HEK293 (cell line): Measurements from ENCODE around the gene TWF2.

Experiments used
- CTCF ChIA-PET: fragments of 350-600 bp; formaldehyde crosslinking; extraction: SDS; loops from one replicate; lab custom pipeline; 2021; ENCODE audit warnings: antibody characterized with exemption; lab: Yijun Ruan, JAX
- POLR2A ChIA-PET: fragments of 300-600 bp; formaldehyde crosslinking; extraction: SDS; loops from one replicate; lab custom pipeline; 2020; ENCODE audit warnings: antibody characterized with exemption, inconsistent platforms; lab: Yijun Ruan, JAX
- H3K27ac ChIP-seq: fragments of 200-500 bp; sonication (Bioruptor generic); 2 replicates; pipeline ENCODE4 v1.5.1; 2014; ENCODE audit warnings: low read depth, low read length, control low read depth, inconsistent platforms; ENCODE audit errors: extremely low read depth
- H3K36me3 ChIP-seq, 2 experiments: fragments of 200-500 bp in 1 of 2; sonication (Bioruptor generic) in 1 of 2; 1 replicate in 1 of 2; 2 replicates in 1 of 2; pipeline ENCODE4 v1.5.1; 2014 to 2017; ENCODE audit warnings: inconsistent platforms in 2 of 2, low read length in 2 of 2; ENCODE audit not compliant: control insufficient read depth in 2 of 2, insufficient read depth in 1 of 2
- H3K4me1 ChIP-seq: fragments of 200-500 bp; sonication (Bioruptor generic); 2 replicates; pipeline ENCODE4 v1.5.1; 2014; ENCODE audit warnings: mild to moderate bottlenecking, low read length, inconsistent platforms; ENCODE audit not compliant: control insufficient read depth, insufficient read depth
- H3K4me3 ChIP-seq: 2 replicates; pipeline ENCODE4 v1.5.1; 2011; ENCODE audit warnings: low read depth, mild to moderate bottlenecking, control low read depth, low read length, moderate library complexity
- H3K9me3 ChIP-seq: fragments of 200-500 bp; sonication (Bioruptor generic); 2 replicates; pipeline ENCODE4 v1.5.1; 2014; ENCODE audit warnings: low read depth, low read length, inconsistent platforms; ENCODE audit not compliant: control insufficient read depth, insufficient read depth
- BCL11A ChIP-seq: fragments of 450-650 bp; formaldehyde crosslinking; IDR thresholded peaks from 2 replicates; pipeline ENCODE4 v1.5.1; 2016; ENCODE audit warnings: low read depth, missing biosample characterization, missing genetic modification characterization
- BCL11B ChIP-seq: fragments of 450-650 bp; formaldehyde crosslinking; IDR thresholded peaks from 2 replicates; pipeline ENCODE4 v1.5.1; 2016; ENCODE audit warnings: low read depth, missing biosample characterization, missing genetic modification characterization
- EGR2 ChIP-seq: fragments of 450-650 bp; formaldehyde crosslinking; IDR thresholded peaks from 2 replicates; pipeline ENCODE4 v1.5.1; 2016; ENCODE audit warnings: low read depth, missing biosample characterization, missing genetic modification characterization
- SP7 ChIP-seq: fragments of 450-650 bp; formaldehyde crosslinking; IDR thresholded peaks from 2 replicates; pipeline ENCODE4 v1.5.1; 2016; ENCODE audit warnings: missing biosample characterization, missing genetic modification characterization
- YY1 ChIP-seq: fragments of 450-650 bp; formaldehyde crosslinking; IDR thresholded peaks from 2 replicates; pipeline ENCODE4 v1.5.1; 2018; ENCODE audit warnings: missing biosample characterization, missing genetic modification characterization
- ZBTB8A ChIP-seq: fragments of 450-650 bp; formaldehyde crosslinking; IDR thresholded peaks from 2 replicates; pipeline ENCODE4 v1.5.1; 2016; ENCODE audit warnings: missing biosample characterization, missing genetic modification characterization
- ZFP69B ChIP-seq: fragments of 450-650 bp; formaldehyde crosslinking; IDR thresholded peaks from 2 replicates; pipeline ENCODE4 v1.5.1; 2016; ENCODE audit warnings: missing biosample characterization, missing genetic modification characterization
- ZNF501 ChIP-seq: fragments of 450-650 bp; formaldehyde crosslinking; IDR thresholded peaks from 2 replicates; pipeline ENCODE4 v1.5.1; 2016; ENCODE audit warnings: missing biosample characterization, missing genetic modification characterization
- ZNF624 ChIP-seq: fragments of 450-650 bp; formaldehyde crosslinking; IDR thresholded peaks from 2 replicates; pipeline ENCODE4 v1.5.1; 2017; ENCODE audit warnings: missing biosample characterization, missing genetic modification characterization
- ZNF677 ChIP-seq: fragments of 450-650 bp; IDR thresholded peaks from 2 replicates; pipeline ENCODE4 v1.5.0; 2018; ENCODE audit warnings: missing biosample characterization, mild to moderate bottlenecking, missing genetic modification characterization, moderate library complexity
- ZNF701 ChIP-seq: fragments of 450-650 bp; formaldehyde crosslinking; IDR thresholded peaks from 2 replicates; pipeline ENCODE4 v1.5.1; 2016; ENCODE audit warnings: missing biosample characterization, missing genetic modification characterization
- ZXDB ChIP-seq: fragments of 450-650 bp; formaldehyde crosslinking; IDR thresholded peaks from 2 replicates; pipeline ENCODE4 v1.5.1; 2016; ENCODE audit warnings: missing biosample characterization, missing genetic modification characterization
- TF ChIP-seq, protein P1 (sequence below): fragments of 450-650 bp; formaldehyde crosslinking; IDR thresholded peaks from 2 replicates; pipeline ENCODE4 v1.5.1; 2016; ENCODE audit warnings: missing biosample characterization, missing genetic modification characterization
- TF ChIP-seq, protein P2 (sequence below): fragments of 450-650 bp; formaldehyde crosslinking; IDR thresholded peaks from 2 replicates; pipeline ENCODE4 v1.5.1; 2016; ENCODE audit warnings: missing biosample characterization, missing genetic modification characterization
- TF ChIP-seq, protein P3 (sequence below): fragments of 450-650 bp; formaldehyde crosslinking; IDR thresholded peaks from 2 replicates; pipeline ENCODE4 v1.5.1; 2016; ENCODE audit warnings: missing biosample characterization, missing genetic modification characterization
- TF ChIP-seq, protein P4 (sequence below): fragments of 450-650 bp; formaldehyde crosslinking; IDR thresholded peaks from 2 replicates; pipeline ENCODE4 v1.5.1; 2017; ENCODE audit warnings: missing biosample characterization, missing genetic modification characterization
- TF ChIP-seq, protein P5 (sequence below): fragments of 450-650 bp; formaldehyde crosslinking; IDR thresholded peaks from 2 replicates; pipeline ENCODE4 v1.5.1; 2016; ENCODE audit warnings: missing biosample characterization, missing genetic modification characterization, borderline replicate concordance

The TWF2 gene

DNA sequence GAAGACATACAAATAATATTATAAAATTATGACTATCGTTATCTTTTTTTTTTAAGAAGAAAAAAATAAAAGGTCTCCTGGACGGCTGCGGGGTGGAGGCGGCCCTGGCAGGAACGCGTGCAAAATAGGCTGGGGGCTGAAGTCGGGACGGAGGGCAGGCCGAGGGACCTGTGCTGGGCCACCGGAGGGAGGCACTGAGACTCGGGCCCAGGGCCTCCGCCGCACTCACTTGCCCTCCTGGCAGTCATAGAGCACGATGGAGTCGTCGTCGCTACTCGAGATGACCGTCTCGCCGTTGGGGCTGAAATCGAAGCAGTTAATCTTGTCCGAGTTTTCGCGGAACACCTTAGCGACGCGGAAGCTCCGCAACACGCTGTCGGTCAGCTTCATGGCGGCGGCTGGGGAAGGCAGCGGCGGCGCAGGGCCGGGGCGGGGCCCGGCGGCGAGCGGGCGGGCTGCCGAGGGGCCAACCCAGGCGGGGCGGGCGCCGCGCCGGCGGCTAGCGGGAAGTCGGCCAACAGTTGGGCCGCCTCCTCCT lies 39.1 kb upstream of the TWF2 start:
- Histone ChIP-seq H3K27ac (peak overlapping the region; percentile 95), H3K36me3 (peaks cover 7 to 33% of the 10 kb centered on the region in 2 experiments; a peak in 2 of 3 replicates), H3K4me3 (peak overlapping the region; percentile 82), H3K9me3 (no peaks in the 10 kb centered on the region), H3K4me1 (no peaks in the 10 kb centered on the region)
- CTCF ChIA-PET: interaction anchor here (0.6 to 1.3 kb wide), 8 partner anchors 9 to 323 kb away, joined by 3 to 6 read pairs (median 4); partner anchors contain the start of gene GPR62
- TF ChIP-seq, protein P1, sequence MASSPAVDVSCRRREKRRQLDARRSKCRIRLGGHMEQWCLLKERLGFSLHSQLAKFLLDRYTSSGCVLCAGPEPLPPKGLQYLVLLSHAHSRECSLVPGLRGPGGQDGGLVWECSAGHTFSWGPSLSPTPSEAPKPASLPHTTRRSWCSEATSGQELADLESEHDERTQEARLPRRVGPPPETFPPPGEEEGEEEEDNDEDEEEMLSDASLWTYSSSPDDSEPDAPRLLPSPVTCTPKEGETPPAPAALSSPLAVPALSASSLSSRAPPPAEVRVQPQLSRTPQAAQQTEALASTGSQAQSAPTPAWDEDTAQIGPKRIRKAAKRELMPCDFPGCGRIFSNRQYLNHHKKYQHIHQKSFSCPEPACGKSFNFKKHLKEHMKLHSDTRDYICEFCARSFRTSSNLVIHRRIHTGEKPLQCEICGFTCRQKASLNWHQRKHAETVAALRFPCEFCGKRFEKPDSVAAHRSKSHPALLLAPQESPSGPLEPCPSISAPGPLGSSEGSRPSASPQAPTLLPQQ (tag by site-specific recombination): no peak; the same call in 1 of the 2 replicates
- TF ChIP-seq BCL11B (tag by site-specific recombination): 0 out of 2 replicates have a peak, but pooled peaks have one; percentile 10
- 0 out of 2 replicates have a peak, but pooled peaks have one; percentile 22 for TF ChIP-seq ZNF501 (tag by site-specific recombination)
- TF ChIP-seq YY1: peak; percentile 57; the same call in 1 of the 2 replicates
- 0 out of 2 replicates have a peak, but pooled peaks have one; percentile 3 for TF ChIP-seq BCL11A
- TF ChIP-seq, protein P2, sequence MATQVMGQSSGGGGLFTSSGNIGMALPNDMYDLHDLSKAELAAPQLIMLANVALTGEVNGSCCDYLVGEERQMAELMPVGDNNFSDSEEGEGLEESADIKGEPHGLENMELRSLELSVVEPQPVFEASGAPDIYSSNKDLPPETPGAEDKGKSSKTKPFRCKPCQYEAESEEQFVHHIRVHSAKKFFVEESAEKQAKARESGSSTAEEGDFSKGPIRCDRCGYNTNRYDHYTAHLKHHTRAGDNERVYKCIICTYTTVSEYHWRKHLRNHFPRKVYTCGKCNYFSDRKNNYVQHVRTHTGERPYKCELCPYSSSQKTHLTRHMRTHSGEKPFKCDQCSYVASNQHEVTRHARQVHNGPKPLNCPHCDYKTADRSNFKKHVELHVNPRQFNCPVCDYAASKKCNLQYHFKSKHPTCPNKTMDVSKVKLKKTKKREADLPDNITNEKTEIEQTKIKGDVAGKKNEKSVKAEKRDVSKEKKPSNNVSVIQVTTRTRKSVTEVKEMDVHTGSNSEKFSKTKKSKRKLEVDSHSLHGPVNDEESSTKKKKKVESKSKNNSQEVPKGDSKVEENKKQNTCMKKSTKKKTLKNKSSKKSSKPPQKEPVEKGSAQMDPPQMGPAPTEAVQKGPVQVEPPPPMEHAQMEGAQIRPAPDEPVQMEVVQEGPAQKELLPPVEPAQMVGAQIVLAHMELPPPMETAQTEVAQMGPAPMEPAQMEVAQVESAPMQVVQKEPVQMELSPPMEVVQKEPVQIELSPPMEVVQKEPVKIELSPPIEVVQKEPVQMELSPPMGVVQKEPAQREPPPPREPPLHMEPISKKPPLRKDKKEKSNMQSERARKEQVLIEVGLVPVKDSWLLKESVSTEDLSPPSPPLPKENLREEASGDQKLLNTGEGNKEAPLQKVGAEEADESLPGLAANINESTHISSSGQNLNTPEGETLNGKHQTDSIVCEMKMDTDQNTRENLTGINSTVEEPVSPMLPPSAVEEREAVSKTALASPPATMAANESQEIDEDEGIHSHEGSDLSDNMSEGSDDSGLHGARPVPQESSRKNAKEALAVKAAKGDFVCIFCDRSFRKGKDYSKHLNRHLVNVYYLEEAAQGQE: 0 out of 2 replicates have a peak, but pooled peaks have one; percentile 17
- TF ChIP-seq, protein P3, sequence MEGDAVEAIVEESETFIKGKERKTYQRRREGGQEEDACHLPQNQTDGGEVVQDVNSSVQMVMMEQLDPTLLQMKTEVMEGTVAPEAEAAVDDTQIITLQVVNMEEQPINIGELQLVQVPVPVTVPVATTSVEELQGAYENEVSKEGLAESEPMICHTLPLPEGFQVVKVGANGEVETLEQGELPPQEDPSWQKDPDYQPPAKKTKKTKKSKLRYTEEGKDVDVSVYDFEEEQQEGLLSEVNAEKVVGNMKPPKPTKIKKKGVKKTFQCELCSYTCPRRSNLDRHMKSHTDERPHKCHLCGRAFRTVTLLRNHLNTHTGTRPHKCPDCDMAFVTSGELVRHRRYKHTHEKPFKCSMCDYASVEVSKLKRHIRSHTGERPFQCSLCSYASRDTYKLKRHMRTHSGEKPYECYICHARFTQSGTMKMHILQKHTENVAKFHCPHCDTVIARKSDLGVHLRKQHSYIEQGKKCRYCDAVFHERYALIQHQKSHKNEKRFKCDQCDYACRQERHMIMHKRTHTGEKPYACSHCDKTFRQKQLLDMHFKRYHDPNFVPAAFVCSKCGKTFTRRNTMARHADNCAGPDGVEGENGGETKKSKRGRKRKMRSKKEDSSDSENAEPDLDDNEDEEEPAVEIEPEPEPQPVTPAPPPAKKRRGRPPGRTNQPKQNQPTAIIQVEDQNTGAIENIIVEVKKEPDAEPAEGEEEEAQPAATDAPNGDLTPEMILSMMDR (tag by site-specific recombination): peak; percentile 65
- TF ChIP-seq, protein P4, sequence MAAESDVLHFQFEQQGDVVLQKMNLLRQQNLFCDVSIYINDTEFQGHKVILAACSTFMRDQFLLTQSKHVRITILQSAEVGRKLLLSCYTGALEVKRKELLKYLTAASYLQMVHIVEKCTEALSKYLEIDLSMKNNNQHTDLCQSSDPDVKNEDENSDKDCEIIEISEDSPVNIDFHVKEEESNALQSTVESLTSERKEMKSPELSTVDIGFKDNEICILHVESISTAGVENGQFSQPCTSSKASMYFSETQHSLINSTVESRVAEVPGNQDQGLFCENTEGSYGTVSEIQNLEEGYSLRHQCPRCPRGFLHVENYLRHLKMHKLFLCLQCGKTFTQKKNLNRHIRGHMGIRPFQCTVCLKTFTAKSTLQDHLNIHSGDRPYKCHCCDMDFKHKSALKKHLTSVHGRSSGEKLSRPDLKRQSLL (tag by site-specific recombination): peak; percentile 48; the same call in 1 of the 2 replicates
- no peak for TF ChIP-seq SP7 (tag by site-specific recombination)
- POLR2A ChIA-PET: interaction anchor here (0.7 to 2.3 kb wide), 5 partner anchors 9 to 336 kb away, joined by 3 to 23 read pairs (median 3); partner anchors contain the start of genes GLYCTK, PARP3, PPM1M and RRP9

DNA sequence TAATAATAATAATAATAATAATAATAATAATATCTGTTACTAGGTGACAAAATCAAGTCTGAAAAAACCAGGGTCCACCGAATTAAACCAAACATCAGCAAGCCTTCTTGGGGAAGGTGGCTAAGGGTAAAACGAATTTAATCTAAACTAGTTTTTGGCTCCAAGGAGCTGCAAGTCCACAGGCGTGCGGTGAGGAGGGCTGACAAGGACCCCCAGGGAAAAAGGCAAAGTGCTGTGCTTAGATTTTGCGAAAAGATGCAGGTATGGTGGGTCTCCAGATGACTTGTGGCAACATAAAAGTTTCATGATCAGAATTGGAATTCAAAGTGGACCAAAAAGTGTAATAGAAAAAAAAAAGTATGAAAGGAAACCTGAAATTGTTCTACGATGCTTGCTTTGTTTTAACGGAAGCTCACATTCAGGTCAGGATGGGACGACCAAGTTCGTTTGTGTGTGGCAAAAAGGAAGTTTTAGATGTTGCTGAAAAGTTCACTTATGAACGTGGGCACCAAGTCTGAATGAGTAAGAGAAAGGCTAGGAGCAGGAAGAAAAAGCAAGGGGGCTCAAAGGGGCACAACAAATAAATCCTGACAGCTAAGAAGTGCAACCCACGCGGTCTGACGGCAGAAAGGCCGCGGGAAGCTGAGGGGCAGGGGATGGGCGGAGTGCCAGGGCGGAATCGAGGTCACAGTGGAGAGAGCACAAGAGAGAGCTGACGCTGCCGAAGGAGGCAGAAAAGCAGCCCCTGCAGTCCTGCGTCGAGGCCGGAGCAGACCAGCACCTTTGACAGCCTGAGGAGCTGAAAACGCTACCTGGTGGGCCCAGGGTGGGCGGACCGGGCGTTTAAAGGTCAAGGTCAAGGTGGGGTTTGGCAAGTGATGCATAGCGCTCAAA lies 38.4 kb upstream of the TWF2 start:
- CTCF ChIA-PET: interaction anchor here (0.6 to 1.0 kb wide), 9 partner anchors 9 to 275 kb away, joined by 3 to 6 read pairs (median 3); no protein-coding TSS in a partner anchor
- TF ChIP-seq ZNF501 (tag by site-specific recombination): 0 out of 2 replicates have a peak, but pooled peaks have one; percentile 7
- TF ChIP-seq ZNF677 (tag by site-specific recombination): no peak
- no peak for TF ChIP-seq ZNF624 (tag by site-specific recombination)
- peak; percentile 72 for TF ChIP-seq ZXDB (tag by site-specific recombination)
- TF ChIP-seq ZNF701 (tag by site-specific recombination): no peak
- peak; percentile 80 for TF ChIP-seq EGR2 (tag by site-specific recombination)
- peak; percentile 20; the same call in 1 of the 2 replicates for TF ChIP-seq ZBTB8A
- peak; percentile 42; the same call in 1 of the 2 replicates for TF ChIP-seq ZFP69B
- TF ChIP-seq, protein P5, sequence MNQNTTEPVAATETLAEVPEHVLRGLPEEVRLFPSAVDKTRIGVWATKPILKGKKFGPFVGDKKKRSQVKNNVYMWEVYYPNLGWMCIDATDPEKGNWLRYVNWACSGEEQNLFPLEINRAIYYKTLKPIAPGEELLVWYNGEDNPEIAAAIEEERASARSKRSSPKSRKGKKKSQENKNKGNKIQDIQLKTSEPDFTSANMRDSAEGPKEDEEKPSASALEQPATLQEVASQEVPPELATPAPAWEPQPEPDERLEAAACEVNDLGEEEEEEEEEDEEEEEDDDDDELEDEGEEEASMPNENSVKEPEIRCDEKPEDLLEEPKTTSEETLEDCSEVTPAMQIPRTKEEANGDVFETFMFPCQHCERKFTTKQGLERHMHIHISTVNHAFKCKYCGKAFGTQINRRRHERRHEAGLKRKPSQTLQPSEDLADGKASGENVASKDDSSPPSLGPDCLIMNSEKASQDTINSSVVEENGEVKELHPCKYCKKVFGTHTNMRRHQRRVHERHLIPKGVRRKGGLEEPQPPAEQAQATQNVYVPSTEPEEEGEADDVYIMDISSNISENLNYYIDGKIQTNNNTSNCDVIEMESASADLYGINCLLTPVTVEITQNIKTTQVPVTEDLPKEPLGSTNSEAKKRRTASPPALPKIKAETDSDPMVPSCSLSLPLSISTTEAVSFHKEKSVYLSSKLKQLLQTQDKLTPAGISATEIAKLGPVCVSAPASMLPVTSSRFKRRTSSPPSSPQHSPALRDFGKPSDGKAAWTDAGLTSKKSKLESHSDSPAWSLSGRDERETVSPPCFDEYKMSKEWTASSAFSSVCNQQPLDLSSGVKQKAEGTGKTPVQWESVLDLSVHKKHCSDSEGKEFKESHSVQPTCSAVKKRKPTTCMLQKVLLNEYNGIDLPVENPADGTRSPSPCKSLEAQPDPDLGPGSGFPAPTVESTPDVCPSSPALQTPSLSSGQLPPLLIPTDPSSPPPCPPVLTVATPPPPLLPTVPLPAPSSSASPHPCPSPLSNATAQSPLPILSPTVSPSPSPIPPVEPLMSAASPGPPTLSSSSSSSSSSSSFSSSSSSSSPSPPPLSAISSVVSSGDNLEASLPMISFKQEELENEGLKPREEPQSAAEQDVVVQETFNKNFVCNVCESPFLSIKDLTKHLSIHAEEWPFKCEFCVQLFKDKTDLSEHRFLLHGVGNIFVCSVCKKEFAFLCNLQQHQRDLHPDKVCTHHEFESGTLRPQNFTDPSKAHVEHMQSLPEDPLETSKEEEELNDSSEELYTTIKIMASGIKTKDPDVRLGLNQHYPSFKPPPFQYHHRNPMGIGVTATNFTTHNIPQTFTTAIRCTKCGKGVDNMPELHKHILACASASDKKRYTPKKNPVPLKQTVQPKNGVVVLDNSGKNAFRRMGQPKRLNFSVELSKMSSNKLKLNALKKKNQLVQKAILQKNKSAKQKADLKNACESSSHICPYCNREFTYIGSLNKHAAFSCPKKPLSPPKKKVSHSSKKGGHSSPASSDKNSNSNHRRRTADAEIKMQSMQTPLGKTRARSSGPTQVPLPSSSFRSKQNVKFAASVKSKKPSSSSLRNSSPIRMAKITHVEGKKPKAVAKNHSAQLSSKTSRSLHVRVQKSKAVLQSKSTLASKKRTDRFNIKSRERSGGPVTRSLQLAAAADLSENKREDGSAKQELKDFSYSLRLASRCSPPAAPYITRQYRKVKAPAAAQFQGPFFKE: no peak

More for the DNA sequence above, 38.4 kb upstream of the TWF2 start:
- Histone ChIP-seq H3K27ac (peak overlapping the region; percentile 95), H3K4me3 (peak overlapping the region; percentile 82), H3K4me1 (no peaks in the 10 kb centered on the region), H3K9me3 (no peaks in the 10 kb centered on the region), H3K36me3 (peaks cover 10 to 39% of the 10 kb centered on the region in 2 experiments; a peak in 2 of 3 replicates)
- POLR2A ChIA-PET: interaction anchor here (0.7 to 2.3 kb wide), 7 partner anchors 10 to 272 kb away, joined by 3 to 23 read pairs (median 3); partner anchors contain the start of genes GLYCTK and TWF2
